Stimulated activated CD8-positive, alpha-beta memory T cell treated with anti-CD3 and anti-CD28 coated beads, Interleukin-12 subunit alpha, Interleukin-12 subunit beta, amount 100 ng/mL, for 4 hours (primary cell): ENCODE measurements around the gene RPL19.
"Not testable (repeated sequence)": the region's sequence is repeated elsewhere in the genome, so short reads cannot be mapped to it uniquely, and the experiment has no call there.

Experiments used
- DNase-seq: peaks from one replicate; pipeline ENCODE4 v3.0.0-alpha.2; 2020; ENCODE audit warnings: low read depth

Gene RPL19

GRCh38 chr17:39200070-39200879 lies at the start of gene RPL19:
RPL19 (plus strand) TSS chr17:39200283; CDS start chr17:39200345, 62 bp downstream.
- peak; percentile 62 for DNase-seq

GRCh38 chr17:39150795-39151149 lies 49.3 kb upstream of the RPL19 start:
- no peak for DNase-seq

- DNase-seq, result no peak
These were observed 48.7 kb upstream of the RPL19 start, which contains the start of gene PLXDC1 for GRCh38 chr17:39151150-39151942. PLXDC1 (minus strand) TSS chr17:39151637; CDS start chr17:39151437, 200 bp downstream.

- no peak for DNase-seq
These were observed 47.9 kb upstream of the RPL19 start for GRCh38 chr17:39151943-39152818.

- DNase-seq, result peak; percentile 82
These were observed 46.5 kb upstream of the RPL19 start for GRCh38 chr17:39153599-39154051.

- no peak for DNase-seq
These were observed 44.4 kb upstream of the RPL19 start for GRCh38 chr17:39155654-39156053.

- no peak for DNase-seq
These were observed 43.6 kb upstream of the RPL19 start for GRCh38 chr17:39156491-39156890.

- DNase-seq, result no peak
These were observed 41.5 kb upstream of the RPL19 start for GRCh38 chr17:39158623-39159022.

GRCh38 chr17:39161962-39162361 lies 38.1 kb upstream of the RPL19 start:
- DNase-seq, result no peak

- DNase-seq, result peak; percentile 62
These were observed 35.4 kb upstream of the RPL19 start for GRCh38 chr17:39164675-39165143.

- DNase-seq, result no peak
These were observed 34.8 kb upstream of the RPL19 start for GRCh38 chr17:39165178-39165840.

GRCh38 chr17:39165841-39166349 lies 34.2 kb upstream of the RPL19 start, which contains the start of gene ARL5C:
ARL5C (minus strand) TSS chr17:39166161; CDS start chr17:39165760, 401 bp downstream.
- no peak for DNase-seq

- DNase-seq, result no peak
These were observed 33.4 kb upstream of the RPL19 start for GRCh38 chr17:39166437-39167335.

GRCh38 chr17:39167476-39167875 lies 32.6 kb upstream of the RPL19 start:
- no peak for DNase-seq

GRCh38 chr17:39168503-39168902 lies 31.6 kb upstream of the RPL19 start:
- DNase-seq, result not testable (repeated sequence)

GRCh38 chr17:39169101-39169500 lies 31.0 kb upstream of the RPL19 start:
- no peak for DNase-seq

GRCh38 chr17:39169518-39169917 lies 30.6 kb upstream of the RPL19 start:
- DNase-seq, result no peak

GRCh38 chr17:39170109-39170508 lies 30.0 kb upstream of the RPL19 start:
- no peak for DNase-seq

- no peak for DNase-seq
These were observed 29.5 kb upstream of the RPL19 start for GRCh38 chr17:39170558-39170957.

- no peak for DNase-seq
These were observed 28.1 kb upstream of the RPL19 start for GRCh38 chr17:39171933-39172332.
